ENCODE results near the gene AOC2.
"Not testable (repeated sequence)": the region's sequence is repeated elsewhere in the genome, so short reads cannot be mapped to it uniquely, and the experiment has no call there.

Gene AOC2

DNA sequence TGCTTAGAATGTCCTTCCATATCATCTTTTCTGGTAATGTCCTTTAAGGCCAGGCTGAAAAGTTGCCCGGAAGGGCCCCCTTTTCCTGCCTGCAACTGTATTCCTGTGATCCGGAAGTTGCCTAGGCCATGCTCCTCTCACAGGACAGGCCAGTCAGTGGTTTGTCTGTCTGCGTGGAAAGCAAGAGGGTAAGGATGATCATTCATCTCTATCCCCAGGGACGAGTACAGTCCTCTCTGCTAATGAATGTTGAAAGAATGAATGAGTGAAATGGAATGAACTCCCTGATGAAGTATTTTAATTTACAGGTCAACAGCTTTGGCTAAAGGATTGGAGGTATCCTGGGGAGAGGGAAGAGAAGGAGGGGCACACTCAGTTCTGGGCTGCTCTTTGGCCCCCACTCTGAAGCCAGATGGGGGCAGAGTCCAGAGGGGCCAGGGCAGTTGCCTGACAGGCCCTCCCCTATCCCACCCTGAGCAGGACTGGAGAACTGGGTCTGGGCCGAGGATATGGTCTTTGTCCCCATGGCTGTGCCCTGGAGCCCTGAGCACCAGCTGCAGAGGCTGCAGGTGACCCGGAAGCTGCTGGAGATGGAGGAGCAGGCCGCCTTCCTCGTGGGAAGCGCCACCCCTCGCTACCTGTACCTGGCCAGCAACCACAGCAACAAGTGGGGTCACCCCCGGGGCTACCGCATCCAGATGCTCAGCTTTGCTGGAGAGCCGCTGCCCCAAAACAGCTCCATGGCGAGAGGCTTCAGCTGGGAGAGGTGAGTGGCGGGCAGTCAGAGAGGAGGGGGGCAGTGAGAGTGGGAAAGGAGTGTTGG, 9.8 kb downstream of the AOC2 start:
- H3K4me3 ChIP-seq (ENCODE audit: low read depth, low read length) = no peak overlapping the region
- no peak for DNase-seq (ENCODE audit: low read depth, low spot score)
- TF ChIP-seq, protein P1, sequence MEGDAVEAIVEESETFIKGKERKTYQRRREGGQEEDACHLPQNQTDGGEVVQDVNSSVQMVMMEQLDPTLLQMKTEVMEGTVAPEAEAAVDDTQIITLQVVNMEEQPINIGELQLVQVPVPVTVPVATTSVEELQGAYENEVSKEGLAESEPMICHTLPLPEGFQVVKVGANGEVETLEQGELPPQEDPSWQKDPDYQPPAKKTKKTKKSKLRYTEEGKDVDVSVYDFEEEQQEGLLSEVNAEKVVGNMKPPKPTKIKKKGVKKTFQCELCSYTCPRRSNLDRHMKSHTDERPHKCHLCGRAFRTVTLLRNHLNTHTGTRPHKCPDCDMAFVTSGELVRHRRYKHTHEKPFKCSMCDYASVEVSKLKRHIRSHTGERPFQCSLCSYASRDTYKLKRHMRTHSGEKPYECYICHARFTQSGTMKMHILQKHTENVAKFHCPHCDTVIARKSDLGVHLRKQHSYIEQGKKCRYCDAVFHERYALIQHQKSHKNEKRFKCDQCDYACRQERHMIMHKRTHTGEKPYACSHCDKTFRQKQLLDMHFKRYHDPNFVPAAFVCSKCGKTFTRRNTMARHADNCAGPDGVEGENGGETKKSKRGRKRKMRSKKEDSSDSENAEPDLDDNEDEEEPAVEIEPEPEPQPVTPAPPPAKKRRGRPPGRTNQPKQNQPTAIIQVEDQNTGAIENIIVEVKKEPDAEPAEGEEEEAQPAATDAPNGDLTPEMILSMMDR (IDR thresholded peaks at IDR 0.05; ENCODE audit: low read depth, low read length) = no peak
- in situ Hi-C loops (cut with HindIII; ENCODE audit: low sequenced_read_pairs) = no loop called here

GRCh38 chr17:42855048-42855596, 10.7 kb downstream of the AOC2 start:
- no peak for DNase-seq (ENCODE audit: low read depth, low spot score)
- H3K4me3 ChIP-seq (ENCODE audit: low read depth, low read length) = no peak overlapping the region
- in situ Hi-C loops (cut with HindIII; ENCODE audit: low sequenced_read_pairs) = no loop called here
- TF ChIP-seq, protein P1 (IDR thresholded peaks at IDR 0.05; ENCODE audit: low read depth, low read length) = no peak

- H3K4me3 ChIP-seq (ENCODE audit: low read depth, low read length); in situ Hi-C loops (cut with HindIII; ENCODE audit: low sequenced_read_pairs); DNase-seq (ENCODE audit: low read depth, low spot score): not testable (repeated sequence)
These were observed 11.7 kb downstream of the AOC2 start for GRCh38 chr17:42856093-42856492.

DNA sequence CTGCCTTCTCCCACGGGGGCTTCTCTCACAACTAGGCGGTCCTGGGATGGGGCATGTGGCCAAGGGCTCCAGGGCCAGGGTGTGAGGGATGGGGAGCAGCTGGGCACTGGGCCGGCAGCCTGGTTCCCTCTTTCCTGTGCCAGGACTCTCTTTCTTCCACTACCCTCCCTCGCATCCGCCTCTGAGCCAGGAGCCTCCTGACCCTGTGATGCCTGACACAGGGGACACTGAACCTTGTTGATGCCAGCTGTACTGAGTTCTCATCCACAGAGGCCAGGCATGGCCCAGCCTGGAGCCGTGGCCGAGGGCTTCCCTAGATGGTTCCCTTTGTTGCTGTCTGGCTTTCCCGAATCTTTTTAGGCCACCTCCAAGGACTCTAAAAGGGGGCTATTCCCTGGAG, 12.1 kb downstream of the AOC2 start:
- H3K4me3 ChIP-seq (ENCODE audit: low read depth, low read length); DNase-seq (ENCODE audit: low read depth, low spot score); in situ Hi-C loops (cut with HindIII; ENCODE audit: low sequenced_read_pairs): not testable (repeated sequence)

DNA sequence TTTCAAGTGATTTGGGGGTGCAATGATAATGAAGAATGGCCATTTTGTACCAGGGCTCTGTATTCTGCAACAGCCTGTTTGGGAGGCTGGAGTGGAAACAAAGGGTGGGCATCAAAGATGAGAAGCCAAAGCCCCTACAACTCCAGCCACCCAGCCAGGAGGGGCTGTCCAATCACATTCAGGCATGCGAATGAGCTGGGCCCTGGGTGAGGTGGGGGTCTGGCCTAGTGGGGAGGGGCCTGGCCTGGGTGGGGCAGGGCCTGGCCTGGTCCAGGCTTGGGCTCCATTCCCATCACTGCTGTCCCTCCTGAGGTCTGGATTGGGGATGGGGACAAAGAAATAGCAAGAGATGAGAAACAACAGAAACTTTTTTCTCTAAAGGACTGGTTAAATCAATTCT, 13.0 kb downstream of the AOC2 start:
- H3K4me3 ChIP-seq (ENCODE audit: low read depth, low read length) = no peak overlapping the region
- TF ChIP-seq, protein P1 (IDR thresholded peaks at IDR 0.05; ENCODE audit: low read depth, low read length) = no peak
- DNase-seq (ENCODE audit: low read depth, low spot score) = no peak
- in situ Hi-C loops (cut with HindIII; ENCODE audit: low sequenced_read_pairs) = no loop called here

DNA sequence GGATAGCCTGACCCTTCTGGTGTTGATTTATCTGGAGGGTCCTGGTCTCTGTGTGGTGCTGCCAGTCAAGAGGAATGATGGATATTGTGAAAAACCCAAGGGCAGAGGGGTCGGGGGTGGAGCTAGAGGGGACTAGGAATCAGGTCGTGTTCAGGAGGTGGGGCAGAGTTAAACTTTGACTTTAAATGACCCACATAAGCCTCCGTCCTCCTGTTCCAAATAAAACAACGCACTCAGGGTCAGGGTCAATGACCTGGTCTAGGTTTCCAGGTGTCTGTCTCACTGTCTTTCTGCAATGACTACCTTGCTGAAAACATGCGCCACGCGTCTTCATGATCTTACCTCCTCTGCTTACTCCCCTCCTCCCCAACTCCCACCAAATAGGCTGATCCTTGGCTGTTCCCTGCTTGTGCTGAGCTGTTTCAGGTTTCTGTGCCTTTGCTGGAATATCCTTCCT, 21.3 kb downstream of the AOC2 start:
- H3K4me3 ChIP-seq (ENCODE audit: low read depth, low read length) = no peak overlapping the region
- TF ChIP-seq, protein P1 (IDR thresholded peaks at IDR 0.05; ENCODE audit: low read depth, low read length) = no peak
- DNase-seq (ENCODE audit: low read depth, low spot score) = no peak
- in situ Hi-C loops (cut with HindIII; ENCODE audit: low sequenced_read_pairs) = no loop called here

- TF ChIP-seq, protein P1 (IDR thresholded peaks at IDR 0.05; ENCODE audit: low read depth, low read length) = no peak
- DNase-seq (ENCODE audit: low read depth, low spot score) = no peak
- H3K4me3 ChIP-seq (ENCODE audit: low read depth, low read length) = no peak overlapping the region
- in situ Hi-C loops (cut with HindIII; ENCODE audit: low sequenced_read_pairs) = no loop called here
These were observed 21.8 kb downstream of the AOC2 start for GRCh38 chr17:42866216-42866615.

Measured in astrocyte of the spinal cord (primary cell).